DND-41 (cell line): ENCODE data around the gene RPS15.

ENCODE experiments used
- EZH2 ChIP-seq: IDR thresholded peaks from 3 replicates; pipeline ENCODE4 v1.6.1; 2012; ENCODE audit warnings: borderline replicate concordance, low read depth, mild to moderate bottlenecking, moderate library complexity, low read length, inconsistent platforms; ENCODE audit not compliant: severe bottlenecking
- TF ChIP-seq, protein P1 (sequence below): IDR thresholded peaks from 2 replicates; pipeline ENCODE4 v1.5.1; 2012; ENCODE audit warnings: borderline replicate concordance, low read length, moderate library complexity, mild to moderate bottlenecking; ENCODE audit not compliant: poor library complexity, severe bottlenecking; ENCODE audit errors: extremely low read depth

- TF ChIP-seq, protein P1, sequence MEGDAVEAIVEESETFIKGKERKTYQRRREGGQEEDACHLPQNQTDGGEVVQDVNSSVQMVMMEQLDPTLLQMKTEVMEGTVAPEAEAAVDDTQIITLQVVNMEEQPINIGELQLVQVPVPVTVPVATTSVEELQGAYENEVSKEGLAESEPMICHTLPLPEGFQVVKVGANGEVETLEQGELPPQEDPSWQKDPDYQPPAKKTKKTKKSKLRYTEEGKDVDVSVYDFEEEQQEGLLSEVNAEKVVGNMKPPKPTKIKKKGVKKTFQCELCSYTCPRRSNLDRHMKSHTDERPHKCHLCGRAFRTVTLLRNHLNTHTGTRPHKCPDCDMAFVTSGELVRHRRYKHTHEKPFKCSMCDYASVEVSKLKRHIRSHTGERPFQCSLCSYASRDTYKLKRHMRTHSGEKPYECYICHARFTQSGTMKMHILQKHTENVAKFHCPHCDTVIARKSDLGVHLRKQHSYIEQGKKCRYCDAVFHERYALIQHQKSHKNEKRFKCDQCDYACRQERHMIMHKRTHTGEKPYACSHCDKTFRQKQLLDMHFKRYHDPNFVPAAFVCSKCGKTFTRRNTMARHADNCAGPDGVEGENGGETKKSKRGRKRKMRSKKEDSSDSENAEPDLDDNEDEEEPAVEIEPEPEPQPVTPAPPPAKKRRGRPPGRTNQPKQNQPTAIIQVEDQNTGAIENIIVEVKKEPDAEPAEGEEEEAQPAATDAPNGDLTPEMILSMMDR, result no peak
- TF ChIP-seq EZH2, result no peak
Measured at GRCh38 chr19:1409204-1410005, 28.8 kb upstream of the RPS15 start.
